Measurements from ENCODE around the gene CD81. TPM values are rescaled to one million over a fixed set of nuclear protein-coding genes. Genes with fewer than 3 reads are reported as not detected.

The CD81 gene
- total and polyA plus RNA-seq, 2 experiments from 2014 or later = 88.6 to 290 TPM

- TF ChIP-seq REST (IDR thresholded peaks at IDR 0.05; ENCODE audit: unreplicated experiment) = no peak
Measured at GRCh38 chr11:2342557-2342956, 34.6 kb upstream of the CD81 start (continued).

GRCh38 chr11:2342981-2343380 is 34.1 kb upstream of the CD81 start:
- TF ChIP-seq ZNF114 (CRISPR knock-in tag; IDR thresholded peaks at IDR 0.05) (no peak), NANOG (IDR thresholded peaks at IDR 0.05; ENCODE audit: borderline replicate concordance) (no peak), ZNF462 (CRISPR knock-in tag; IDR thresholded peaks at IDR 0.05) (no peak), REST (IDR thresholded peaks at IDR 0.05; ENCODE audit: unreplicated experiment) (no peak)
- Histone ChIP-seq H3K27ac (ENCODE audit: low read depth) (no peak overlapping the region), H3K36me3 (ENCODE audit: insufficient read depth) (no peaks in the 10 kb centered on the region; the same call in 1 of the 2 replicates), H3K4me1 (ENCODE audit: insufficient read depth) (peaks cover 12% of the 10 kb centered on the region; the same call in 1 of the 2 replicates), H3K9me2 (ENCODE audit: insufficient read depth) (0 out of 2 replicates have a peak, but pooled peaks cover 5% of the 10 kb centered on the region), H3K4me2 (no peak overlapping the region), H4K20me1 (replicated peaks; ENCODE audit: insufficient read depth) (no peaks in the 10 kb centered on the region), H3F3A (replicated peaks; ENCODE audit: low read depth) (no peaks in the 10 kb centered on the region), H3K27me3 (ENCODE audit: insufficient read depth) (no peaks in the 10 kb centered on the region), H3K79me2 (replicated peaks; ENCODE audit: insufficient read depth) (no peaks in the 10 kb centered on the region), H2AFZ (no peak overlapping the region), H3K4me3 (no peak overlapping the region)
- Mint-ChIP-seq H3K4me1 (peaks cover 15% of the 10 kb centered on the region), H3K36me3 (ENCODE audit: low read depth) (peaks cover 2% of the 10 kb centered on the region; the same call in 1 of the 3 replicates), H3K27me3 (ENCODE audit: insufficient read depth, low read depth, poor library complexity) (peaks cover 6% of the 10 kb centered on the region), H3K4me3 (no peak overlapping the region), H3K9me3 (peaks cover 30% of the 10 kb centered on the region), H3K27ac (no peak overlapping the region)
- ATAC-seq (no peak), DNase-seq (ENCODE audit: low spot score) (no peak)
